GM19238 (cell line): ENCODE measurements around the gene PNMA8A.

Source experiments
- DNase-seq: peaks from one replicate; pipeline ENCODE4 v3.0.0; 2011; ENCODE audit warnings: low spot score; ENCODE audit not compliant: insufficient read length

Gene PNMA8A

GRCh38 chr19:46431824-46432223 is 39.5 kb downstream of the PNMA8A start:
- DNase-seq: no peak

GRCh38 chr19:46429999-46430398 is 41.4 kb downstream of the PNMA8A start:
- DNase-seq: no peak

GRCh38 chr19:46428239-46429135 is 42.9 kb downstream of the PNMA8A start, which contains the start of gene PNMA8C:
PNMA8C (minus strand) TSS chr19:46428936; CDS start chr19:46428359, 577 bp downstream.
- DNase-seq: no peak

GRCh38 chr19:46427518-46428045 is 43.8 kb downstream of the PNMA8A start:
- DNase-seq: no peak

GRCh38 chr19:46426506-46427162 is 44.7 kb downstream of the PNMA8A start:
- DNase-seq: no peak

GRCh38 chr19:46426035-46426505 is 45.3 kb downstream of the PNMA8A start:
- no peak for DNase-seq

GRCh38 chr19:46423188-46423587 is 48.2 kb downstream of the PNMA8A start:
- DNase-seq: no peak

GRCh38 chr19:46422344-46422743 is 49.0 kb downstream of the PNMA8A start:
- DNase-seq: no peak

GRCh38 chr19:46420056-46420455 is 51.3 kb downstream of the PNMA8A start:
- DNase-seq: no peak
